Measurements from ENCODE around the gene UGT1A9. TPM values are rescaled to one million over a fixed set of nuclear protein-coding genes. Genes with fewer than 3 reads are reported as not detected.
"Not testable (repeated sequence)": the region's sequence is repeated elsewhere in the genome, so short reads cannot be mapped to it uniquely, and the experiment has no call there.

Gene UGT1A9
- not detected for total RNA-seq

- H3K4me1 ChIP-seq = no peaks in the 10 kb centered on the region
- H3K27ac ChIP-seq = no peak within 1 kb of the TSS
- H3K36me3 ChIP-seq = no peaks in the 10 kb centered on the region
- H3K4me3 ChIP-seq = no peak within 1 kb of the TSS
- TF ChIP-seq POLR2AphosphoS5 (IDR thresholded peaks at IDR 0.05; ENCODE audit: insufficient read depth in 1 of 2, low read depth in 1 of 2) (no peak), POLR2A (IDR thresholded peaks at IDR 0.05) (no peak)
- TF ChIP-seq, protein P1, sequence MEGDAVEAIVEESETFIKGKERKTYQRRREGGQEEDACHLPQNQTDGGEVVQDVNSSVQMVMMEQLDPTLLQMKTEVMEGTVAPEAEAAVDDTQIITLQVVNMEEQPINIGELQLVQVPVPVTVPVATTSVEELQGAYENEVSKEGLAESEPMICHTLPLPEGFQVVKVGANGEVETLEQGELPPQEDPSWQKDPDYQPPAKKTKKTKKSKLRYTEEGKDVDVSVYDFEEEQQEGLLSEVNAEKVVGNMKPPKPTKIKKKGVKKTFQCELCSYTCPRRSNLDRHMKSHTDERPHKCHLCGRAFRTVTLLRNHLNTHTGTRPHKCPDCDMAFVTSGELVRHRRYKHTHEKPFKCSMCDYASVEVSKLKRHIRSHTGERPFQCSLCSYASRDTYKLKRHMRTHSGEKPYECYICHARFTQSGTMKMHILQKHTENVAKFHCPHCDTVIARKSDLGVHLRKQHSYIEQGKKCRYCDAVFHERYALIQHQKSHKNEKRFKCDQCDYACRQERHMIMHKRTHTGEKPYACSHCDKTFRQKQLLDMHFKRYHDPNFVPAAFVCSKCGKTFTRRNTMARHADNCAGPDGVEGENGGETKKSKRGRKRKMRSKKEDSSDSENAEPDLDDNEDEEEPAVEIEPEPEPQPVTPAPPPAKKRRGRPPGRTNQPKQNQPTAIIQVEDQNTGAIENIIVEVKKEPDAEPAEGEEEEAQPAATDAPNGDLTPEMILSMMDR (IDR thresholded peaks at IDR 0.05) = no peak
- no peaks in the 10 kb centered on the region for H3K9me3 ChIP-seq
- no peak for DNase-seq (ENCODE audit: extremely low spot score in 2 of 2)
- intact Hi-C loops (cut with DNase I) = no loop called here
- no peaks in the 10 kb centered on the region for H3K27me3 ChIP-seq
Observed at GRCh38 chr2:233671290-233672161, at the start of gene UGT1A9. Gene UGT1A9, plus strand, starts transcription at chr2:233671898. Its CDS starts 37 bp downstream, at chr2:233671935.

GRCh38 chr2:233627331-233628025, 44.2 kb upstream of the UGT1A9 start:
- intact Hi-C loops (cut with DNase I) = no loop called here

DNA sequence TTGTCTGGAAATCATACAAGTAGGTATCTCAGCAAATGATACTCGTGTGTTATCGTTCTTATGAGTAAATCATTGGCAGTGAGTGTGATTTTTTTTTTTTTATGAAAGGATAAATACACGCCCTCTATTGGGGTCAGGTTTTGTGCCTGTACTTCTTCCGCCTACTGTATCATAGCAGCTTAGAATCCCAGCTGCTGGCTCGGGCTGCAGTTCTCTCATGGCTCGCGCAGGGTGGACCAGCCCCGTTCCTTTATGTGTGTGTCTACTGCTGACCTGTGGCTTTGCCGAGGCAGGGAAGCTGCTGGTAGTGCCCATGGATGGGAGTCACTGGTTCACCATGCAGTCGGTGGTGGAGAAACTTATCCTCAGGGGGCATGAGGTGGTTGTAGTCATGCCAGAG, 35.4 kb upstream of the UGT1A9 start, which contains the start of gene UGT1A10:
TSS of gene UGT1A10 (plus strand) at position 143 of the 400 bp plus-strand sequence. CDS start at position 218, 75 bp downstream.
- H3K36me3 ChIP-seq; H3K4me1 ChIP-seq; H3K27me3 ChIP-seq; H3K27ac ChIP-seq; H3K9me3 ChIP-seq; DNase-seq (ENCODE audit: extremely low spot score in 2 of 2); H3K4me3 ChIP-seq; intact Hi-C loops (cut with DNase I): not testable (repeated sequence)

More at GRCh38 chr2:233627331-233628025, 44.2 kb upstream of the UGT1A9 start:
- H3K36me3 ChIP-seq = no peaks in the 10 kb centered on the region
- H3K4me1 ChIP-seq = no peaks in the 10 kb centered on the region
- H3K27ac ChIP-seq = no peak overlapping the region
- no peak overlapping the region for H3K4me3 ChIP-seq
- no peaks in the 10 kb centered on the region for H3K9me3 ChIP-seq
- no peaks in the 10 kb centered on the region for H3K27me3 ChIP-seq
- no peak for DNase-seq (ENCODE audit: extremely low spot score in 2 of 2)
- TF ChIP-seq POLR2AphosphoS5 (IDR thresholded peaks at IDR 0.05; ENCODE audit: insufficient read depth in 1 of 2, low read depth in 1 of 2) (no peak), POLR2A (IDR thresholded peaks at IDR 0.05) (no peak)
- TF ChIP-seq, protein P1 (IDR thresholded peaks at IDR 0.05) = no peak

DNA sequence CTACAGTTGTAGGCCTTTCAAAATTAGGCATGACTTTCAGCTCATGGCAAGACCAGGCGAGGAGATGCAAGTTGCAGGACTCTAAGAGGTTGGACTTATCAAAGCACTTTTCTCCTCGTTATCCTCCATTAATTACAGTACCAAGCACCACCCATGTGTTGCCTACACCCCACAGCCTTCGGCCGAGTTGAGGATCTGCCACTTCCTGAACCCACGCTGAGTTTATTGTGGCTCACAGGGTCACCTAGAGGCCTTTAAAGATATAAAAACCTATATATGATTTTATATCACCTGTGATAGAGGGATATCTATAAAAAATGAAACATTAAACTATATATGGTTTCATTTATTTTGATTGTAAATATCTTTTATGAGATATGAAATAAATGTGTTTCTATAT, 32.9 kb upstream of the UGT1A9 start:
- no peaks in the 10 kb centered on the region for H3K27me3 ChIP-seq
- TF ChIP-seq, protein P1 (IDR thresholded peaks at IDR 0.05) = no peak
- TF ChIP-seq POLR2A (IDR thresholded peaks at IDR 0.05) (no peak), POLR2AphosphoS5 (IDR thresholded peaks at IDR 0.05; ENCODE audit: insufficient read depth in 1 of 2, low read depth in 1 of 2) (no peak)
- no peak overlapping the region for H3K4me3 ChIP-seq
- no peak for DNase-seq (ENCODE audit: extremely low spot score in 2 of 2)
- no peaks in the 10 kb centered on the region for H3K4me1 ChIP-seq
- no peaks in the 10 kb centered on the region for H3K36me3 ChIP-seq
- no peaks in the 10 kb centered on the region for H3K9me3 ChIP-seq
- intact Hi-C loops (cut with DNase I) = no loop called here
- H3K27ac ChIP-seq = no peak overlapping the region

DNA sequence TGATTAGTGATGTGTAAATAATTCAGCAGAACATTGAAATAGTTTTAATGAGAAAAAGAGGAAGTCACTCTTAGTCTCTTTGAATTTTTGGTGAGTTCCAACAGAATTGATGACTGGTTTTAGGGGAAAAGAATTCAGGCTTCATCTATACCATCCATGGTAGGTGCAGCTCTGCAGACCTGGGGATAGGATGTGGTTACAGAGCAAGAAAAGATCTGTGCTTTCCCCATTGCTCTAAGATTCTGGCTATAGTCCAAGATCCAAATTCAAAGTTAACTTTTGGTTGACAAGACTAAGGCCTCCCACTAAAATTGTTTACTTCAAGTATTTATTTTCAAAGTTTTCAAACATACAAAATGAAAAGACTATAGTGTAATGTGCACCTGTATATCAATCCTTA, 31.8 kb upstream of the UGT1A9 start:
- TF ChIP-seq, protein P1 (IDR thresholded peaks at IDR 0.05) = no peak
- TF ChIP-seq POLR2A (IDR thresholded peaks at IDR 0.05) = no peak
- no peak for TF ChIP-seq POLR2AphosphoS5 (IDR thresholded peaks at IDR 0.05; ENCODE audit: insufficient read depth in 1 of 2, low read depth in 1 of 2)
- Histone ChIP-seq H3K9me3 (no peaks in the 10 kb centered on the region), H3K27me3 (no peaks in the 10 kb centered on the region)

More for the DNA sequence above, 31.8 kb upstream of the UGT1A9 start:
- no peak overlapping the region for H3K27ac ChIP-seq
- H3K4me1 ChIP-seq = no peaks in the 10 kb centered on the region
- intact Hi-C loops (cut with DNase I) = no loop called here
- H3K4me3 ChIP-seq = no peak overlapping the region
- no peaks in the 10 kb centered on the region for H3K36me3 ChIP-seq
- DNase-seq (ENCODE audit: extremely low spot score in 2 of 2) = no peak

All from vagina (tissue), 2 donors.